ENCODE data around the gene CNTNAP3.
"Not testable (repeated sequence)": the region's sequence is repeated elsewhere in the genome, so short reads cannot be mapped to it uniquely, and the experiment has no call there.

The CNTNAP3 gene

GRCh38 chr9:39287980-39288379 is at the start of gene CNTNAP3:
Gene CNTNAP3, minus strand, starts transcription at chr9:39288167. Its CDS starts 103 bp downstream, at chr9:39288064.
- H3K4me3 ChIP-seq (ENCODE audit: control insufficient read depth, low read depth, low read length); DNase-seq (ENCODE audit: low read depth): not testable (repeated sequence)

- H3K4me3 ChIP-seq (ENCODE audit: control insufficient read depth, low read depth, low read length); DNase-seq (ENCODE audit: low read depth): not testable (repeated sequence)
Observed at GRCh38 chr9:39279995-39280394, 8.0 kb downstream of the CNTNAP3 start.

GRCh38 chr9:39242513-39242912 is 45.5 kb downstream of the CNTNAP3 start:
- not testable (repeated sequence) for DNase-seq (ENCODE audit: low read depth); H3K4me3 ChIP-seq (ENCODE audit: control insufficient read depth, low read depth, low read length)

- H3K4me3 ChIP-seq (ENCODE audit: control insufficient read depth, low read depth, low read length); DNase-seq (ENCODE audit: low read depth): not testable (repeated sequence)
Observed at GRCh38 chr9:39232130-39232991, 55.6 kb downstream of the CNTNAP3 start.

- not testable (repeated sequence) for H3K4me3 ChIP-seq (ENCODE audit: control insufficient read depth, low read depth, low read length); DNase-seq (ENCODE audit: low read depth)
Observed at GRCh38 chr9:39215976-39216375, 72.0 kb downstream of the CNTNAP3 start.

GRCh38 chr9:39209773-39210172 is 78.2 kb downstream of the CNTNAP3 start:
- not testable (repeated sequence) for H3K4me3 ChIP-seq (ENCODE audit: control insufficient read depth, low read depth, low read length); DNase-seq (ENCODE audit: low read depth)

GRCh38 chr9:39206643-39207042 is 81.3 kb downstream of the CNTNAP3 start:
- not testable (repeated sequence) for DNase-seq (ENCODE audit: low read depth); H3K4me3 ChIP-seq (ENCODE audit: control insufficient read depth, low read depth, low read length)

- not testable (repeated sequence) for DNase-seq (ENCODE audit: low read depth); H3K4me3 ChIP-seq (ENCODE audit: control insufficient read depth, low read depth, low read length)
Observed at GRCh38 chr9:39205842-39206241, 82.1 kb downstream of the CNTNAP3 start.

GRCh38 chr9:39200412-39200811 is 87.6 kb downstream of the CNTNAP3 start:
- DNase-seq (ENCODE audit: low read depth); H3K4me3 ChIP-seq (ENCODE audit: control insufficient read depth, low read depth, low read length): not testable (repeated sequence)

GRCh38 chr9:39198000-39198709 is 89.8 kb downstream of the CNTNAP3 start:
- not testable (repeated sequence) for H3K4me3 ChIP-seq (ENCODE audit: control insufficient read depth, low read depth, low read length); DNase-seq (ENCODE audit: low read depth)

- not testable (repeated sequence) for H3K4me3 ChIP-seq (ENCODE audit: control insufficient read depth, low read depth, low read length); DNase-seq (ENCODE audit: low read depth)
Observed at GRCh38 chr9:39171370-39171769, 116.6 kb downstream of the CNTNAP3 start.

GRCh38 chr9:39157714-39158113 is 130.3 kb downstream of the CNTNAP3 start:
- not testable (repeated sequence) for DNase-seq (ENCODE audit: low read depth); H3K4me3 ChIP-seq (ENCODE audit: control insufficient read depth, low read depth, low read length)

- not testable (repeated sequence) for DNase-seq (ENCODE audit: low read depth); H3K4me3 ChIP-seq (ENCODE audit: control insufficient read depth, low read depth, low read length)
Observed at GRCh38 chr9:39132826-39133552, 155.0 kb downstream of the CNTNAP3 start.

- DNase-seq (ENCODE audit: low read depth); H3K4me3 ChIP-seq (ENCODE audit: control insufficient read depth, low read depth, low read length): not testable (repeated sequence)
Observed at GRCh38 chr9:39121401-39121800, 166.6 kb downstream of the CNTNAP3 start.

GRCh38 chr9:39111746-39112145 is 176.2 kb downstream of the CNTNAP3 start:
- not testable (repeated sequence) for H3K4me3 ChIP-seq (ENCODE audit: control insufficient read depth, low read depth, low read length); DNase-seq (ENCODE audit: low read depth)

Measured in AG09309 (cell line).